Measurements from ENCODE around the gene REM2.

- TF ChIP-seq, protein P1, sequence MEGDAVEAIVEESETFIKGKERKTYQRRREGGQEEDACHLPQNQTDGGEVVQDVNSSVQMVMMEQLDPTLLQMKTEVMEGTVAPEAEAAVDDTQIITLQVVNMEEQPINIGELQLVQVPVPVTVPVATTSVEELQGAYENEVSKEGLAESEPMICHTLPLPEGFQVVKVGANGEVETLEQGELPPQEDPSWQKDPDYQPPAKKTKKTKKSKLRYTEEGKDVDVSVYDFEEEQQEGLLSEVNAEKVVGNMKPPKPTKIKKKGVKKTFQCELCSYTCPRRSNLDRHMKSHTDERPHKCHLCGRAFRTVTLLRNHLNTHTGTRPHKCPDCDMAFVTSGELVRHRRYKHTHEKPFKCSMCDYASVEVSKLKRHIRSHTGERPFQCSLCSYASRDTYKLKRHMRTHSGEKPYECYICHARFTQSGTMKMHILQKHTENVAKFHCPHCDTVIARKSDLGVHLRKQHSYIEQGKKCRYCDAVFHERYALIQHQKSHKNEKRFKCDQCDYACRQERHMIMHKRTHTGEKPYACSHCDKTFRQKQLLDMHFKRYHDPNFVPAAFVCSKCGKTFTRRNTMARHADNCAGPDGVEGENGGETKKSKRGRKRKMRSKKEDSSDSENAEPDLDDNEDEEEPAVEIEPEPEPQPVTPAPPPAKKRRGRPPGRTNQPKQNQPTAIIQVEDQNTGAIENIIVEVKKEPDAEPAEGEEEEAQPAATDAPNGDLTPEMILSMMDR (IDR thresholded peaks at IDR 0.05; ENCODE audit: low read depth, low read length), result no peak
- no peak for TF ChIP-seq EZH2phosphoT487 (IDR thresholded peaks at IDR 0.05; ENCODE audit: low read depth)
Measured at GRCh38 chr14:22923746-22924145, 40.7 kb downstream of the REM2 start.
